HFFc6 (cell line): Measurements from ENCODE around the gene RHOBTB3. TPM values are rescaled to one million over a fixed set of nuclear protein-coding genes. Genes with fewer than 3 reads are reported as not detected.
A peak's percentile ranks its signal among the peaks of the same experiment; 100 is the strongest.
"Not testable (repeated sequence)": the region's sequence is repeated elsewhere in the genome, so short reads cannot be mapped to it uniquely, and the experiment has no call there.

ENCODE experiments used
- DNase-seq: peaks from one replicate; pipeline ENCODE4 v3.0.0-alpha.2; 2018
- H3K27ac Mint-ChIP-seq: 2 replicates; pipeline ENCODE4 v1.8.0; 2020; ENCODE audit warnings: mild to moderate bottlenecking, mixed read lengths
- H3K27me3 Mint-ChIP-seq: 2 replicates; pipeline ENCODE4 v1.8.0; 2021; ENCODE audit warnings: mild to moderate bottlenecking, moderate library complexity, mixed read lengths; ENCODE audit not compliant: insufficient read depth
- H3K36me3 Mint-ChIP-seq: 2 replicates; pipeline ENCODE4 v1.8.0; 2021; ENCODE audit warnings: low read depth, mixed read lengths
- H3K4me1 Mint-ChIP-seq: 2 replicates; pipeline ENCODE4 v1.8.0; 2020; ENCODE audit warnings: low read depth, mixed read lengths
- H3K4me3 Mint-ChIP-seq: 2 replicates; pipeline ENCODE4 v1.8.0; 2020; ENCODE audit warnings: mild to moderate bottlenecking, moderate library complexity, mixed read lengths
- H3K9me3 Mint-ChIP-seq: 2 replicates; pipeline ENCODE4 v1.8.0; 2020; ENCODE audit warnings: mild to moderate bottlenecking, mixed read lengths
- total RNA-seq, 6 experiments: library from RNA; stranded (reverse); fragmentation: NEBNext Ultra II Directional; extraction: Animal tissue kit (Norgen Biotek cat#: 25700); gene quantifications; 2 replicates in 1 of 6; 3 replicates in 5 of 6; pipeline ENCODE4 v1.2.3, GENCODE V29; 2021
- TF ChIP-seq, protein P1 (sequence below): fragments of 200-600 bp; sonication (generic); IDR thresholded peaks from 2 replicates; pipeline ENCODE4 v1.5.0; 2021; ENCODE audit warnings: antibody characterized with exemption, mild to moderate bottlenecking

The RHOBTB3 gene
- total RNA-seq, 6 experiments from 2014 or later: 110 to 184 (median 160) TPM

- peaks cover 3% of the 10 kb centered on the region; the same call in 1 of the 2 replicates for H3K27me3 Mint-ChIP-seq
- H3K9me3 Mint-ChIP-seq: no peaks in the 10 kb centered on the region; the same call in 1 of the 2 replicates
- peaks cover 25% of the 10 kb centered on the region for H3K36me3 Mint-ChIP-seq
- TF ChIP-seq, protein P1, sequence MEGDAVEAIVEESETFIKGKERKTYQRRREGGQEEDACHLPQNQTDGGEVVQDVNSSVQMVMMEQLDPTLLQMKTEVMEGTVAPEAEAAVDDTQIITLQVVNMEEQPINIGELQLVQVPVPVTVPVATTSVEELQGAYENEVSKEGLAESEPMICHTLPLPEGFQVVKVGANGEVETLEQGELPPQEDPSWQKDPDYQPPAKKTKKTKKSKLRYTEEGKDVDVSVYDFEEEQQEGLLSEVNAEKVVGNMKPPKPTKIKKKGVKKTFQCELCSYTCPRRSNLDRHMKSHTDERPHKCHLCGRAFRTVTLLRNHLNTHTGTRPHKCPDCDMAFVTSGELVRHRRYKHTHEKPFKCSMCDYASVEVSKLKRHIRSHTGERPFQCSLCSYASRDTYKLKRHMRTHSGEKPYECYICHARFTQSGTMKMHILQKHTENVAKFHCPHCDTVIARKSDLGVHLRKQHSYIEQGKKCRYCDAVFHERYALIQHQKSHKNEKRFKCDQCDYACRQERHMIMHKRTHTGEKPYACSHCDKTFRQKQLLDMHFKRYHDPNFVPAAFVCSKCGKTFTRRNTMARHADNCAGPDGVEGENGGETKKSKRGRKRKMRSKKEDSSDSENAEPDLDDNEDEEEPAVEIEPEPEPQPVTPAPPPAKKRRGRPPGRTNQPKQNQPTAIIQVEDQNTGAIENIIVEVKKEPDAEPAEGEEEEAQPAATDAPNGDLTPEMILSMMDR: no peak
- peak overlapping the region; percentile 57 for H3K27ac Mint-ChIP-seq
- H3K4me1 Mint-ChIP-seq: peaks cover 60% of the 10 kb centered on the region
- DNase-seq: no peak
- peak overlapping the region; percentile 27; the same call in 1 of the 2 replicates for H3K4me3 Mint-ChIP-seq
Measured at GRCh38 chr5:95808013-95808685, 77.0 kb downstream of the RHOBTB3 start.

GRCh38 chr5:95808686-95809413, 77.7 kb downstream of the RHOBTB3 start:
- peak overlapping the region; percentile 27 for H3K4me3 Mint-ChIP-seq
- no peaks in the 10 kb centered on the region; the same call in 1 of the 2 replicates for H3K9me3 Mint-ChIP-seq
- peak; percentile 57 for DNase-seq
- TF ChIP-seq, protein P1: no peak
- H3K27ac Mint-ChIP-seq: peak overlapping the region; percentile 57
- H3K27me3 Mint-ChIP-seq: peaks cover 3% of the 10 kb centered on the region; the same call in 1 of the 2 replicates
- peaks cover 30% of the 10 kb centered on the region for H3K36me3 Mint-ChIP-seq
- H3K4me1 Mint-ChIP-seq: peaks cover 58% of the 10 kb centered on the region

- no peaks in the 10 kb centered on the region; the same call in 1 of the 2 replicates for H3K9me3 Mint-ChIP-seq
- H3K27ac Mint-ChIP-seq: peak overlapping the region; percentile 57
- peaks cover 3% of the 10 kb centered on the region; the same call in 1 of the 2 replicates for H3K27me3 Mint-ChIP-seq
- TF ChIP-seq, protein P1: no peak
- H3K4me3 Mint-ChIP-seq: no peak overlapping the region; the same call in 1 of the 2 replicates
- no peak for DNase-seq
- H3K4me1 Mint-ChIP-seq: peaks cover 62% of the 10 kb centered on the region
- peaks cover 32% of the 10 kb centered on the region for H3K36me3 Mint-ChIP-seq
Measured at GRCh38 chr5:95809414-95809960, 78.4 kb downstream of the RHOBTB3 start.

DNA sequence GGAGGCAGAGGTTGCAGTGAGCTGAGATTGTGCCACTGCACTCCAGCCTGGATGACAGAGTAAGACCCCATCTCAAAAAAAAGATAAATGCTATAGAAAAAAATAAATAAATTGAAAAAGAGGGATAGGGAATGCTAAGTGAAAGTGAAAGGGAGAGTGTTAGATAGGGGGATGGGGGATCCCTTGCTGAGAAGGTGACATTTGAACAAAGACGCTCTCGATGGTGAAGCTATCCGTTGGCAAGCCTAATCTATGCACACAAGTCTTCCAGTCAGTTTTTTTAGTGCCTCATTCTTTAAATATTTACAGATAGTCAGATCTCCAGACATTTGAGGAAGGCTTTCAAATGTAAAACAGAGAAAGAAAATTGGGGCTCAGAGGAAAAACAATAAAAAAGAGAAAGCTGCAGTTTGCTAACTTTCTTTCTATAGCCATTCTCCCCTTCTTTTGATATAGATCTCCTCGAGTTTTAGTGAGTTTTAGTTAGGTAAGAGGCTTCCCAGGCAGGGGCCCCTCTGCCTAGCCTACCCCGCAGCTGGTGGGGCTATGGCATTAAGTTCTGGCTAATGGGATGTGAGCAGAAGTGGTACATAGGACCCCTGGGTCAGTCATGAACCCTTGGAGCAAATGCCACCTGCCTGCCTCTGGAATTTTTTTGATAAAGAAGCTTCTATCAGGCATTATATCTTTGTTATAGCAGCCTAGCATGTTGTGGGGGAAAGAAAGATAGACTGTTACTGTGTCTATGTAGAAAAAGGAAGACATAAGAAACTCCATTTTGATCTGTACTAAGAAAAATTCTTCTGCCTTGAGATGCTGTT, 79.4 kb downstream of the RHOBTB3 start:
- TF ChIP-seq, protein P1: no peak
- Mint-ChIP-seq H3K27ac (peak overlapping the region; percentile 83), H3K4me3 (peak overlapping the region; percentile 17), H3K36me3 (peaks cover 24% of the 10 kb centered on the region), H3K4me1 (peaks cover 63% of the 10 kb centered on the region), H3K9me3 (no peaks in the 10 kb centered on the region), H3K27me3 (peaks cover 3% of the 10 kb centered on the region; the same call in 1 of the 2 replicates)
- DNase-seq: no peak

DNA sequence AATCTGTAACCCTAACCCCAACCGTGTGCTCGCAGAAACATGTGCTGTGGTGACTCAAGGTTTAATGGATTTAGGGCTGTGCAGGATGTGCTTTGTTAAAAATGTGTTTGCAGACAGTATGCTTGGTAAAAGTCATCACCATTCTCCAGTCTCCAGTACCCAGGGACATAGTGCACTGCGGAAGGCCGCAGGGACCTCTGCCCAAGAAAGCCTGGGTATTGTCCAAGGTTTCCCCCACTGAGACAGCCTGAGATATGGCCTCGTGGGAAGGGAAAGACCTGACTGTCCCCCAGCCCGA, 79.9 kb downstream of the RHOBTB3 start:
- H3K4me1 Mint-ChIP-seq: peaks cover 69% of the 10 kb centered on the region
- peak overlapping the region; percentile 17; the same call in 1 of the 2 replicates for H3K4me3 Mint-ChIP-seq
- H3K36me3 Mint-ChIP-seq: peaks cover 29% of the 10 kb centered on the region
- not testable (repeated sequence) for H3K27me3 Mint-ChIP-seq, H3K9me3 Mint-ChIP-seq
- peak; percentile 54 for DNase-seq
- H3K27ac Mint-ChIP-seq: peak overlapping the region; percentile 83

DNA sequence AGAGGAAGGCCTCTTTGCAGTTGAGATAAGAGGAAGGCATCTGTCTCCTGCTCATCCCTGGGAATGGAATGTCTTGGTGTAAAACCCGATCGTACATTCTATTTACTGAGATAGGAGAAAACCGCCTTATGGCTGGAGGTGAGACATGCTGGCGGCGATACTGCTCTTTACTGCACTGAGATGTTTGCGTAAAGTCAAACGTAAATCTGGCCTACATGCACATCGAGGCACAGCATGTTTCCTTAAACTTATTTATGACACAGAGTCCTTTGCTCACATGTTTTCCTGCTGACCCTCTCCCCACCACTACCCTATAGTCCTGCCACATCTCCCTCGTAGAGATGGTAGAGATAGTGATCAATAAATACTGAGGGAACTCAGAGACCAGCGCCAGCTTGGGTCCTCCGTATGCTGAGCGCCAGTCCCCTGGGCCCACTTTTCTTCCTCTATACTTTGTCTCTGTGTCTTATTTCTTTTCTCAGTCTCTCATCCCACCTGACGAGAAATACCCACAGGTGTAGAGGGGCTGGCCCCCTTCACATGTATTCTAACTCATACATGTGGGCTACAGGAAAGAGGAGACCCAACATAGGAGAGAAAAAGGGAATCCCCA, 80.4 kb downstream of the RHOBTB3 start:
- Mint-ChIP-seq H3K36me3 (peaks cover 30% of the 10 kb centered on the region), H3K4me3 (peak overlapping the region; percentile 30), H3K27ac (peak overlapping the region; percentile 83), H3K4me1 (peaks cover 73% of the 10 kb centered on the region)
- DNase-seq, H3K27me3 Mint-ChIP-seq, H3K9me3 Mint-ChIP-seq: not testable (repeated sequence)
